ENCODE measurements around the gene GCDH. TPM values are rescaled to one million over a fixed set of nuclear protein-coding genes. Genes with fewer than 3 reads are reported as not detected.

GCDH gene
- total RNA-seq, 1 experiment from 2014 or later = 53.2 TPM

DNA sequence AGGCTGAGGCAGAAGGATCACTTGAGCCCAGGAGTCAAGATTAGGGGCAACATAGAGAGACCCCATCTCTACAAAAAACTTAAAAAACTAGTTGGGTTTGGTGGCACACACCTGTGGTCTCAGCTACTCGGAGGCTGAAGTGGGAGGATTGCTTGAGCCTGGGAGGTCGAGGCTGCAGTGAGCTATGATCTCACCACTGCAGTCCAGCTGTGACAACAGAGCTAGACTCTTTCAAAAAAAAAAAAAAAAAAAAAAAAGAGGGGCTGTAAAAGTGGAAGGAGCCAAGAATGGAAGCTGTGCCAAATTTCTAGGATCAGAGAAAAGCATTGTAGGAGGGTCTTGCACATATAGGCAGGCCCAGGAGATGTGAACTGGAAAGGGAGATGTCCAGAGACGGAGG is 19.3 kb upstream of the GCDH start:
- H3K36me3 Mint-ChIP-seq (ENCODE audit: insufficient read depth in 1 of 3, low read depth in 3 of 3) = peaks cover 36 to 51% (median 40%) of the 10 kb centered on the region in 3 experiments
- H3K23me2 ChIP-seq (ENCODE audit: insufficient read length, low read depth, low read length, poor library complexity, severe bottlenecking) = peaks cover 5% of the 10 kb centered on the region
- H3K4me2 ChIP-seq (ENCODE audit: insufficient read depth, insufficient read length, low read length) = no peak overlapping the region

More for the DNA sequence above, 19.3 kb upstream of the GCDH start:
- Histone ChIP-seq H2AK5ac (ENCODE audit: insufficient read length, low read length) (no peak overlapping the region), H3K27me3 (ENCODE audit: insufficient read depth, low read length) (no peaks in the 10 kb centered on the region), H3K18ac (ENCODE audit: insufficient read length, low read depth, low read length) (no peak overlapping the region), H2BK20ac (ENCODE audit: low read depth, low read length, poor library complexity, severe bottlenecking) (no peak overlapping the region), H2BK12ac (ENCODE audit: insufficient read length, low read depth, low read length) (no peak overlapping the region), H4K91ac (ENCODE audit: insufficient read length, low read depth, low read length) (no peak overlapping the region), H2BK120ac (ENCODE audit: low read depth, low read length, poor library complexity, severe bottlenecking) (no peak overlapping the region), H3K4ac (ENCODE audit: low read depth, low read length) (no peak overlapping the region), H3K14ac (ENCODE audit: insufficient read depth, low read length) (no peak overlapping the region), H3K56ac (ENCODE audit: insufficient read length, low read depth, low read length) (no peak overlapping the region), H4K8ac (replicated peaks; ENCODE audit: insufficient read length, low read depth, low read length) (no peak overlapping the region), H3K9me3 (ENCODE audit: control insufficient read depth, low read depth, low read length) (no peaks in the 10 kb centered on the region), H4K5ac (ENCODE audit: insufficient read length, low read depth, low read length) (no peak overlapping the region), H2BK15ac (ENCODE audit: low read depth, low read length) (no peak overlapping the region), H3K9ac (ENCODE audit: extremely low read depth, insufficient read length, low read length) (no peak overlapping the region), H2AFZ (ENCODE audit: low read length) (no peak overlapping the region), H3T11ph (ENCODE audit: low read length) (no peak overlapping the region), H3K79me2 (ENCODE audit: insufficient read depth, low read length) (no peaks in the 10 kb centered on the region), H3K79me1 (ENCODE audit: insufficient read depth, low read depth, low read length, poor library complexity, severe bottlenecking) (no peaks in the 10 kb centered on the region), H3K23ac (ENCODE audit: insufficient read length, low read depth, low read length) (no peak overlapping the region), H3K4me1 (ENCODE audit: insufficient read depth, low read length) (no peaks in the 10 kb centered on the region; the same call in 1 of the 2 replicates), H3K27ac (ENCODE audit: insufficient read length, low read depth, low read length) (no peak overlapping the region), H4K20me1 (ENCODE audit: control insufficient read depth, insufficient read depth, insufficient read length) (peaks cover 3% of the 10 kb centered on the region), H2BK5ac (ENCODE audit: insufficient read length, low read length) (no peak overlapping the region)
- Mint-ChIP-seq H3K9me3 (peaks cover 5 to 11% of the 10 kb centered on the region in 2 experiments; a peak in 4 of 5 replicates), H3K27me3 (ENCODE audit: low read depth) (no peaks in the 10 kb centered on the region), H3K4me1 (peaks cover 5 to 10% of the 10 kb centered on the region in 2 experiments), H3K27ac (no peak overlapping the region), H3K4me3 (no peak overlapping the region)
- DNase-seq = no peak
- WGBS (ENCODE audit: extremely low coverage, insufficient read length, low lambda C conversion rate) = no CpG with 5 or more reads among the region's 3 CpGs
- TF ChIP-seq, protein P1, sequence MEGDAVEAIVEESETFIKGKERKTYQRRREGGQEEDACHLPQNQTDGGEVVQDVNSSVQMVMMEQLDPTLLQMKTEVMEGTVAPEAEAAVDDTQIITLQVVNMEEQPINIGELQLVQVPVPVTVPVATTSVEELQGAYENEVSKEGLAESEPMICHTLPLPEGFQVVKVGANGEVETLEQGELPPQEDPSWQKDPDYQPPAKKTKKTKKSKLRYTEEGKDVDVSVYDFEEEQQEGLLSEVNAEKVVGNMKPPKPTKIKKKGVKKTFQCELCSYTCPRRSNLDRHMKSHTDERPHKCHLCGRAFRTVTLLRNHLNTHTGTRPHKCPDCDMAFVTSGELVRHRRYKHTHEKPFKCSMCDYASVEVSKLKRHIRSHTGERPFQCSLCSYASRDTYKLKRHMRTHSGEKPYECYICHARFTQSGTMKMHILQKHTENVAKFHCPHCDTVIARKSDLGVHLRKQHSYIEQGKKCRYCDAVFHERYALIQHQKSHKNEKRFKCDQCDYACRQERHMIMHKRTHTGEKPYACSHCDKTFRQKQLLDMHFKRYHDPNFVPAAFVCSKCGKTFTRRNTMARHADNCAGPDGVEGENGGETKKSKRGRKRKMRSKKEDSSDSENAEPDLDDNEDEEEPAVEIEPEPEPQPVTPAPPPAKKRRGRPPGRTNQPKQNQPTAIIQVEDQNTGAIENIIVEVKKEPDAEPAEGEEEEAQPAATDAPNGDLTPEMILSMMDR (conservative IDR thresholded peaks at IDR 0.05) = no peak

All from H9 (cell line).